Stimulated activated CD8-positive, alpha-beta memory T cell treated with anti-CD3 and anti-CD28 coated beads, Interleukin-12 subunit alpha, Interleukin-12 subunit beta, amount 100 ng/mL, for 4 hours (primary cell): ENCODE measurements around the gene PTPN13.

Experiments used
- DNase-seq: peaks from one replicate; pipeline ENCODE4 v3.0.0-alpha.2; 2020; ENCODE audit warnings: low read depth

PTPN13 gene

DNA sequence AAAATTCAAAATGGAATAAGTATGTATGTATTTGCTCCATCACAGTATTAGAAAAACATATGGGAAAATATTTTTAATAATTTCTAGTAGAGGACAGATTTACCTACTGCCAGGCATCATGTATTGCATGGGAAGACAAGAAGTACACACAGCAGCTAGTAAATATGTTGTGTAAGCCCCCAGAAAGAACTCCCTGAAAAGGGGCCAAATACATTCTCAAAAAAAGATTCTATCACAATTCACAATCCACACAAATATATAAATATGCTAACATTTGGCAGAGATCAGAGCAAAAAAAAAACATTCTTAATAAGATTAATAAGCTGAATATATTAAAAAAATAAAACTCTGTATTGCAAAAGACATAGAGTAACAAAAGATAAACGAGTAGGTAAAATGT lies 227.0 kb downstream of the PTPN13 start:
- DNase-seq: no peak

DNA sequence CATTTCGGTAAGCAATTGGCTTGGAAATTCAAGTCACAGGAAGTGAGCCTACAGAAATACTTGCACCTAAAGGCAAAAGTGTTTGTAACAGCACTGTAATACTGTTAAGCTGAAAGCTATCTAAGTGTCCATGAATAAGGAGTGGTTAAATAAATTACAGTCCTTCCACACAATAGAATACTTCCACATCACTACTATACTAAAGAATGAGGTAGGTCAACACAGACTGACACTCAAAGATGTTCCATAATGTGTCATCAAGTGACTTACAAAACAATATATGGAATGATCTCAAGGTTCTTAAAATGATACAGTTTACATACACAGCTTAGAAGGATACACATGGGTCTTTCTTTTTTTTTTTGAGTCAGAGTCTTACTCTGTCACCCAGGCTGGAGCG lies 228.0 kb downstream of the PTPN13 start:
- no peak for DNase-seq

GRCh38 chr4:86825511-86825910 lies 231.4 kb downstream of the PTPN13 start:
- no peak for DNase-seq

DNA sequence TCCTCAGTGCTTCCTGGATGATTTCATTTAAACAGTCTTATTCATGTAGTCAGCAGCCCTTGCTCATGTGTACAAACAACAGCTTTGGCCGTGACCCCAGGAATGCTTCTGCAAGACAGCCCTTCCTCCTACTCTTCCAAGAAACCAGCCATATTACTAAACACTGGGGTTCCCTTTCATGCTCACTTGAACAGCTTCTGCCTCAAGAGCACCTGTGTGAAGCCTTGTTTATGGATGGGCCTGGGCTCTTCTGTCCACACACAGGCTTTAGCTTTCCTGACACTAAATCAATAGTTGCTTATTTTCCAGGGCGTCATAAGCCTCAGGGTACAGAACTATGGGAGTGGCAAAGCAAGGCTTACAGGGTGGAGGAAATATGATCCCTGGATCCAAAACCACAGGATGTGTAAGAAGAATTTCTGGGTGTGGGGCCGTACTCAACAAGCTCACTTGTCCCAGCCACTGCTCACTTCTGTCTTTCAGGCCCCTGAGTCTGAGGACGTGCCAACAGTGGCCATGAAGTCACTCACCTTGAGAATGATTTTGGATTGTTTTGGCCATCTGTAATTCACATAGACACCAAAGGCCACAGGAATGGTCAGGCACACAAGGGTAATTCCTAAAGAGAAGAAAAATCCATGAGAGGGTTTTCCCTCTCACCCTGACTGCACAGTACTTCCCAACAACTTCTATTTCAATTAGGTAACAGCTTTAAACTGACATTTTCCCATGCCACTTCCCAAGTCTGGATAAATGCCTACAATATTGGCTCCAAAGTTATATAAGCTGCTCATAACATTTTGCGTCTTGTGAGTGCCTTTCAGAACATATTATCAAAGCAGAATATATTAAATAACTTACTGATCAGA lies 237.4 kb downstream of the PTPN13 start:
- DNase-seq: no peak

DNA sequence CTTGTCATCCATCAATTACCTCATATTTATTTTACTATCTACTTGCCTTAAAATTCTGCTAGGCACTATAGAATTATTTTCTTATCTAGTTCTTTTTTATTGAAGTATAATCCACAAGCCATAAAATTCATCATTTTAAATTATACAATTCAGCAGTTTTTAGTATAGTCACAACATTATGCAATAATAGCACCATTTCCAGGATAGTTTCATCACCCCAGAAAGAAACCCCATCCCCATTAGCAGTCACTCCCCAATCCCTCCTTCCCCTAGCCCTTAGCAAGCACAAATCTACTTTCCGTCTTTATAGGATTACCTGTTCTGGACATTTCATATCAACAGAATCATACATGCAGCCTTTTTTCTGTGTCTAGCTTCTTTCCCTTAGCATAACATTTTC lies 239.5 kb downstream of the PTPN13 start:
- no peak for DNase-seq

DNA sequence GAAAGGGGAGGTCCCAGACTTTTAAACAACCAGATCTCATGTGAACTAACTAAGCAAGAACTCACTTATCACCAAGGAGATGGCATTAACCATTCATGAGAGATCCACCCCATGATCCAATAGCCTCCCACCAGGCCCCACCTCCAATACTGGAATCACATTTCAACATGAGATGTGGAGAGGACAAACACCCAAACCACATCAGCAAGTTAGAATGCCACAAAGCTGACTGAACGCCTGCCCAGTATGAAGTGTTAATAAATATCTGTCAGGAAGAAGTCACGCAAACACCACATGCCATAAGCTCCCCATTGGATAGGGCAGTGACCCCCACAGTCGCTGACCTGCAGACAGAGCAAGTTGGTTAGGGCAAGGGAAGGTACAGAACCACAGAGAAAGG lies 240.8 kb downstream of the PTPN13 start:
- DNase-seq: no peak

- DNase-seq: no peak
Measured at GRCh38 chr4:86835677-86836076, 241.6 kb downstream of the PTPN13 start.

DNA sequence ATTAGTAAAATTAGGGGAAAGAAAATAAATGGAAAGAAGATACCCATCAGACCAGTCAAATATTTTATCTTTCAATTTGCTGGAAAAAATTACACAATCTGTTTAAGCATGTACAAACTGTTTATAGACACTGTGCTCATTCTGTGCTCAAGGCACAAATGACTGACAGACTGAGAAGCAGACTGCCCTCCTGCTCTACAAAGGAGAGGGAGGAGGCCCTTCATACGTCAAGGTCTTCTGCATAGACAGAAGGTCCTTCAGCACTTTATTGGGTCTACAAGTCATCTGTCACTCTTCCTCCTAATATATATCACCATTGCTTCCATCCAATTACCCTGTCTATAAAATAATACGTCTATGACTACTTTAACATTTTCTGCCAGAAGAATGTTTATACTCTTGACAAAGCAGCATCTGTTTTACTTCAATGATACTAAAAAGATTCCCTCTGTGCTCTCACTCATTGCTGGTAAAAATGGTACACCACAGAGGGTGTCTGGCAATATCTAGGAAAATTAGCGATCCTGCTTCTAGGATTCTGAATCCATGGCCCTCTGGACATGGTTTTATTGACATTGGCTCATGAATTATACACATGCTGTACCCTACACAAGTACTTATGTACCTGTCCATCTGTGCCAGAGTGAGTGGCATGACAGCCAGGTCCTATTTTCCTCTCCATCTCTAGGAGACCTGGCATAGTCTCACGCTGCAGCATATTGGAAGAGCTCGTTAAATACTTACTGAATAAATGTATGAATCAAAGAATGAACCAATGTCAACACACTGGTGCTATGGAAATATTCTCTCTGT lies 243.8 kb downstream of the PTPN13 start:
- DNase-seq: no peak

DNA sequence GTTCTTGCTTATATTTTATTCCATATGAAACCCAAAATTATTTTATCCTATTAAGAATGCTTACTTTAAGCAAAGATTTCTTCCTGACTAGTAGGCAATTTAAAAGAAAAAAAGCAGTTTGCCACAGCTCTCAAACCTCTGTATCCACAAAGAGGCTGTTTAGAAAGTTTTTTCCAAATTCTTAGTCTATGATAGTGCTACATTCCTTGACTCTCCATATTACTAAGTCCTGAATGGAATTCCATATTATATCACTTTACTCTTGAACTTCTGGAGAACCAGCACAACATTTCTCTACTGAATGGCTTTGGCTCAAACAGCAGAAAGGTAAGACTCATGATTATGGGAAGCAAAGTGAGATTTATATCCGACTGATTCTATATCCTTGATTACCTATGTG lies 246.7 kb downstream of the PTPN13 start:
- no peak for DNase-seq

GRCh38 chr4:86841309-86841708 lies 247.2 kb downstream of the PTPN13 start:
- DNase-seq: no peak

DNA sequence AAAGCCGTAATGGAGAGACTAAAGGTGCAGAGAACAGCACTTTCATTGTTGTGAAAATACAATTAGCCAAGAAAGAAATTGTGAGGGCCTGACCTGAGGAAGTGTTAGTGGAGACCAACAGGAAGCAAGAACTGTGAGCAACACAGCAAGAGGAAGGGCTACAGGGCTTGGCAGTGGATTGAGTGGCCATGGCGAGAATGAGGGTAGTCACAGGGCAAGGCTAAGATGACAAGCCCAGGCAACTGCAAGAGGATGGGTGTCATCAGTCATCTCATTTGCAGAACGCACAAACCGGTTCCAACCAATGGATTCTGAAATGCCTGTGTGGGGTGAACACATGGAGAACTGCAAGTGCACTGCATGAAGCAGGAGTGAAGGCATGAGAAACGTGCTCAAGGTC lies 251.5 kb downstream of the PTPN13 start:
- DNase-seq: no peak

- no peak for DNase-seq
Measured at GRCh38 chr4:86846921-86847320, 252.8 kb downstream of the PTPN13 start.

GRCh38 chr4:86847571-86847970 lies 253.5 kb downstream of the PTPN13 start:
- DNase-seq: no peak

- no peak for DNase-seq
Measured at GRCh38 chr4:86848136-86848535, 254.0 kb downstream of the PTPN13 start.

- DNase-seq: no peak
Measured at GRCh38 chr4:86848732-86849619, 254.9 kb downstream of the PTPN13 start, which contains the start of gene SLC10A6. TSS of gene SLC10A6 (minus strand) at chr4:86849384. CDS start at chr4:86849115, 269 bp downstream.

- no peak for DNase-seq
Measured at GRCh38 chr4:86853209-86853608, 259.1 kb downstream of the PTPN13 start.

- no peak for DNase-seq
Measured at GRCh38 chr4:86855572-86855971, 261.5 kb downstream of the PTPN13 start.

- DNase-seq: no peak
Measured at GRCh38 chr4:86856896-86857295, 262.8 kb downstream of the PTPN13 start.

DNA sequence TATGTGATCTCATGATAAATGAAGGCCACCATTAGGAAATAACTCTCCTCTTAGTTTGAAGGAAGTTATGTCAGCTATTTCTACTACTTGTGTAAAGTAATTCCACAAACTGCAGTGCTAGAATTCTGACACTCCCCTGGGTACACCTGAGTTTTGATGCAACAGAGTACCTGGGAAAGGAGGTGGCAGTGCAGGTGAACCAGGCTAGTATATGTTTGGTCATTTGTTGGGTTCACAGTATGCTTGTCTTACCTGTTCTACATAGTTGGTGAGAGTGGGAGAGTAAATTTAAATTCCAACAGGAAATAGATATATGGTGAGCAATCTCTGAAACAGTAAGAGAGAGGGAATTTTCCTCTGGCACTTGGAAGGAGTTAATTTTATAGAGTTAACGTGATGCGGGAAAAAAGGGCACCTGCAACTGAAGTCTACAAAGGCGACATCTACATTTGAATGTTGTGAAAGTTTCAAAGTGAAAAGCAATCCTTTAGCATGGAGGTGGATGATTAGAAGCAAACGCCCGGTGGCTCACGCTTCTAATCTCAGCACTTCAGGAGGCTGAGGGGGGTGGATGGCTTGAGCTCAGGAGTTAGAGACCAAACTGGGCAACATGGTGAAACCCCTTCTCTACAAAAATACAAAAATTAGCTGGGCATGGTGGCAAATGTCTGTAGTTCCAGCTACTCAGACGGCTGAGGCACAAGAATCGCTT lies 263.4 kb downstream of the PTPN13 start:
- DNase-seq: no peak
